ENCODE data around the gene SIDT2. TPM values are rescaled to one million over a fixed set of nuclear protein-coding genes. Genes with fewer than 3 reads are reported as not detected.

The SIDT2 gene
- total RNA-seq, 1 experiment from 2014 or later: 20.3 TPM

GRCh38 chr11:117166491-117166890 is 12.1 kb upstream of the SIDT2 start:
- H3K4me2 ChIP-seq: no peak overlapping the region
- no peaks in the 10 kb centered on the region for H3K4me1 ChIP-seq (replicated peaks; ENCODE audit: insufficient read depth)
- ChIA-PET POLR2A (ENCODE audit: unreplicated experiment) (no interaction called here), CTCF (interaction anchor here (0.6 kb wide), 1 partner anchor 34 kb away, joined by 3 read pairs; no protein-coding TSS in a partner anchor)
- no peak for DNase-seq
- H3K79me2 ChIP-seq (ENCODE audit: low read depth): 0 out of 2 replicates have a peak, but pooled peaks cover 4% of the 10 kb centered on the region
- intact Hi-C loops (cut with micrococcal nuclease; ENCODE audit: unreplicated experiment): no loop called here
- no peak for TF ChIP-seq EZH2 (IDR thresholded peaks at IDR 0.05; ENCODE audit: low read depth)
- no peak for TF ChIP-seq CTCF (conservative IDR thresholded peaks at IDR 0.05)
- peaks cover 22% of the 10 kb centered on the region; the same call in 1 of the 2 replicates for H3F3A ChIP-seq (ENCODE audit: insufficient read depth, low read depth)
- no peak overlapping the region for H3K4me3 ChIP-seq
- H3K36me3 ChIP-seq (ENCODE audit: low read depth): peaks cover 76% of the 10 kb centered on the region
- no peaks in the 10 kb centered on the region for H3K9me2 ChIP-seq (ENCODE audit: insufficient read depth)
- no peaks in the 10 kb centered on the region for H3K9me3 ChIP-seq (ENCODE audit: insufficient read depth, low read depth)
- no peaks in the 10 kb centered on the region for H3K27me3 ChIP-seq (ENCODE audit: insufficient read depth, low read depth)
- no peak overlapping the region for H2AFZ ChIP-seq
- no TSS peak for BruUV-seq (replicated peaks)
- no peak overlapping the region for H3K27ac ChIP-seq
- H4K20me1 ChIP-seq (ENCODE audit: insufficient read depth): peaks cover 60% of the 10 kb centered on the region

- no peak for DNase-seq
- peaks cover 48% of the 10 kb centered on the region for H3K36me3 ChIP-seq (ENCODE audit: low read depth)
- H3K9me2 ChIP-seq (ENCODE audit: insufficient read depth): no peaks in the 10 kb centered on the region
- peaks cover 30% of the 10 kb centered on the region; the same call in 1 of the 2 replicates for H3F3A ChIP-seq (ENCODE audit: insufficient read depth, low read depth)
- intact Hi-C loops (cut with micrococcal nuclease; ENCODE audit: unreplicated experiment): no loop called here
- H3K4me2 ChIP-seq: no peak overlapping the region
- H3K27ac ChIP-seq: no peak overlapping the region
- CTCF ChIA-PET: interaction anchor here (0.6 kb wide), 1 partner anchor 20 kb away, joined by 5 read pairs; no protein-coding TSS in a partner anchor
- peaks cover 38% of the 10 kb centered on the region for H4K20me1 ChIP-seq (ENCODE audit: insufficient read depth)
- H3K27me3 ChIP-seq (ENCODE audit: insufficient read depth, low read depth): no peaks in the 10 kb centered on the region
- no peaks in the 10 kb centered on the region for H3K4me1 ChIP-seq (replicated peaks; ENCODE audit: insufficient read depth)
- H3K79me2 ChIP-seq (ENCODE audit: low read depth): 0 out of 2 replicates have a peak, but pooled peaks cover 4% of the 10 kb centered on the region
- POLR2A ChIA-PET (ENCODE audit: unreplicated experiment): no interaction called here
- H3K4me3 ChIP-seq: no peak overlapping the region
- TF ChIP-seq CTCF (conservative IDR thresholded peaks at IDR 0.05) (no peak), EZH2 (IDR thresholded peaks at IDR 0.05; ENCODE audit: low read depth) (no peak)
- BruUV-seq (replicated peaks): no TSS peak
- H2AFZ ChIP-seq: no peak overlapping the region
- H3K9me3 ChIP-seq (ENCODE audit: insufficient read depth, low read depth): no peaks in the 10 kb centered on the region
These were observed 8.8 kb upstream of the SIDT2 start for GRCh38 chr11:117169736-117170135.

GRCh38 chr11:117170210-117170609 is 8.3 kb upstream of the SIDT2 start:
- H3K9me2 ChIP-seq (ENCODE audit: insufficient read depth): no peaks in the 10 kb centered on the region
- no TSS peak for BruUV-seq (replicated peaks)
- ChIA-PET CTCF (interaction anchor here (0.6 kb wide), 1 partner anchor 21 kb away, joined by 5 read pairs; no protein-coding TSS in a partner anchor), POLR2A (ENCODE audit: unreplicated experiment) (no interaction called here)
- H2AFZ ChIP-seq: no peak overlapping the region
- no peak for DNase-seq
- H3K27me3 ChIP-seq (ENCODE audit: insufficient read depth, low read depth): no peaks in the 10 kb centered on the region
- no peak overlapping the region for H3K27ac ChIP-seq
- TF ChIP-seq EZH2 (IDR thresholded peaks at IDR 0.05; ENCODE audit: low read depth) (no peak), CTCF (conservative IDR thresholded peaks at IDR 0.05) (no peak)
- no peak overlapping the region for H3K4me2 ChIP-seq
- peaks cover 36% of the 10 kb centered on the region for H4K20me1 ChIP-seq (ENCODE audit: insufficient read depth)
- peaks cover 46% of the 10 kb centered on the region for H3K36me3 ChIP-seq (ENCODE audit: low read depth)
- no peak overlapping the region for H3K4me3 ChIP-seq
- H3K9me3 ChIP-seq (ENCODE audit: insufficient read depth, low read depth): no peaks in the 10 kb centered on the region
- H3K79me2 ChIP-seq (ENCODE audit: low read depth): 0 out of 2 replicates have a peak, but pooled peaks cover 4% of the 10 kb centered on the region
- peaks cover 30% of the 10 kb centered on the region; the same call in 1 of the 2 replicates for H3F3A ChIP-seq (ENCODE audit: insufficient read depth, low read depth)
- H3K4me1 ChIP-seq (replicated peaks; ENCODE audit: insufficient read depth): no peaks in the 10 kb centered on the region
- intact Hi-C loops (cut with micrococcal nuclease; ENCODE audit: unreplicated experiment): no loop called here
